ENCODE data around the gene NANOS1.
A peak's percentile ranks its signal among the peaks of the same experiment; 100 is the strongest.

Gene NANOS1

DNA sequence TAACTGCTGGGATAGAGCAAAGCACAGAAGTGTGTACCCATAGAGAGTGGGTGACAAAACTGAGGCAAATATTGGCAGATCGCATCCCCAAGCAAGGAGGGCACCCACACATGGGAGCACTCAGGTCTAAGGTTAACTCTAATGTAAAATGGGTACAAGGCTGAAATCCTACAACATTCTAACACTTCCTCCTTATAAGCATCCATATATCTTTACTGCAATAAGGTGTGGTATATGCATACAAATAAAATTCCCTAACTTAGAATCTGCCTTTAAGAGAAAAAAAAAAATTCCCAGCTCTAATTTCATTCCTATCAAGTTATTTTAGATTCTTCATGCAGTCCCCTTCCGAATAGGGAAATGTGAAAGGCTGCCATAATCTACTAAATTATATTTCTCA is 32.4 kb downstream of the NANOS1 start:
- no peak for DNase-seq

DNA sequence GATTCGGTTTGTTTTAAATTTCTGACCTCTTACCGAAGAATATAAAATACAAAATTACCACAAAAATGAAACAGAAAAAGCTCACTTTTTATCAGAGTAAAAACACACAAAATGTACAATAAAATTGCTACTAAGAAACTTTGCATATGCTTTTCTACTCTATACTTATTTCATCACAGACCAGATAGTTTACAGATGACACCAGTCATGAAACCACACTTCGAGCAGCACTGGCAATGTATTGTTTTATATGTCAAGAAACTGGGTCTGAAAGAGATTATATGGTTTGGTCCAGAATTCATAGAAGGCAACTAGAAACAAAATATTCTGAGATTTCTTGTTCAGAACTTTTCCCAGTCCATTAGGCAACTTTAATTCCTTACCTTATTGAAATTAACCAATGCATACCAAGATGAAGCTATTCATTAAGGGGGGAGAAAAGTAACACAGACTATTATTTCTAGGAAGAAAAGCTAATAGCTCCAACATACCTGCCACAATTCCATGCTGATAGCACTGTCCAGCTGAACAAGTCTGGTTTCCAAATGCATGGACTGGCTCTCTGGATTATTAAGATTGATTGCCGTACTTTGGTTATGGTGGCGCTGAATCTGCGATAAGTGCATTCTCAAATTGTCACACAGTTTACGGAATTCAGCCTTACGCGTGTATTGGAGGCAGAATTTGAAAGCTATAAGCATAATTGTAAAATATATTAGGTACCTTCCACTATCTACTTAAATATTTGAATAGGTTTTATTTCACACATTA is 41.1 kb downstream of the NANOS1 start:
- DNase-seq, result no peak

- DNase-seq, result no peak
These were observed 44.1 kb downstream of the NANOS1 start for GRCh38 chr10:119073584-119073983.

- DNase-seq, result no peak
These were observed 49.1 kb downstream of the NANOS1 start for GRCh38 chr10:119078422-119079179.

DNA sequence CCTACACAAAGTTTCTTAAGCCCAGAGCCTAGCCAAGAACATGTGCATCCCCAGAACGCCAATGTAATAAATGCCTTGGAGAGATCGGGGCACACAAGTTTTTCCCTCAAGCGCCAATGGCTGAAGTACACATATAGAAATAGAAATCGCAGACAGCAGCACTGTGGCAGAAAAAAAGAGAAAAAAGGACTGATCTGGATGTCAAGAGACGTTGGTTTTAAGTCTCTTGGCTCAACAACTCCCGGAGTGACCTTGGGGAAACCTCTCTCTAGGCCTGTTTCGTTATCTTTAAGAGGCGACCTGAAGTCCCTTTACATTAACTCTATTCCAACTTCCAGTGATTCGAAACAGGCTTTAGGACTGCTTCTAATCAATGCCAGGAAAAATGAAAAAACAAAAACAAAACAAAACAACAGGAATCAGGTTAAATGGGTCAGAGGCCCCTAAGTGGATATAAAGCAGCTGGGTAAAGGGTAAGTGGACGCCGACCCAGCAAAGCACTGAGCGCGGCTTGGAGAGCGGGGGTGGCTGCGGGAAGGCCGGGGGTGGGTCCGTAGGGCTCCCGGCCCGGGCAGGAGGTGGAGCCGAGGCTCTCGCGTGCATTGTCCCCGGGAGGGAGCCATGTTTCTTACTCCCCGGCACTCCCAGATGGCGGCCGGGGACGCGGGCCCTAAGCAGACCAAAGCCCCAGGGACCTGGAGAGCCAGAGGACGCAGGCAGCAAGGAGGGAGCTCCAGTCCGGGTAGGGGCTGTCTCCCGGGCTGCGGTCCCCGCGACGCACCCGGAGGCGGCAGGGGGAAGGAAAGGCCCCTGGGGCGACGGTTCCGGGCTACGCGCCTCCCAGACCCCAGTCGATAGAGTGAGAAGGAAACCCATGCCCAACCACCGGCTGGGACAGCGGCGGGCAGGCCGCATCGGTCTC is 50.3 kb downstream of the NANOS1 start:
- DNase-seq, result peak; percentile 28

DNA sequence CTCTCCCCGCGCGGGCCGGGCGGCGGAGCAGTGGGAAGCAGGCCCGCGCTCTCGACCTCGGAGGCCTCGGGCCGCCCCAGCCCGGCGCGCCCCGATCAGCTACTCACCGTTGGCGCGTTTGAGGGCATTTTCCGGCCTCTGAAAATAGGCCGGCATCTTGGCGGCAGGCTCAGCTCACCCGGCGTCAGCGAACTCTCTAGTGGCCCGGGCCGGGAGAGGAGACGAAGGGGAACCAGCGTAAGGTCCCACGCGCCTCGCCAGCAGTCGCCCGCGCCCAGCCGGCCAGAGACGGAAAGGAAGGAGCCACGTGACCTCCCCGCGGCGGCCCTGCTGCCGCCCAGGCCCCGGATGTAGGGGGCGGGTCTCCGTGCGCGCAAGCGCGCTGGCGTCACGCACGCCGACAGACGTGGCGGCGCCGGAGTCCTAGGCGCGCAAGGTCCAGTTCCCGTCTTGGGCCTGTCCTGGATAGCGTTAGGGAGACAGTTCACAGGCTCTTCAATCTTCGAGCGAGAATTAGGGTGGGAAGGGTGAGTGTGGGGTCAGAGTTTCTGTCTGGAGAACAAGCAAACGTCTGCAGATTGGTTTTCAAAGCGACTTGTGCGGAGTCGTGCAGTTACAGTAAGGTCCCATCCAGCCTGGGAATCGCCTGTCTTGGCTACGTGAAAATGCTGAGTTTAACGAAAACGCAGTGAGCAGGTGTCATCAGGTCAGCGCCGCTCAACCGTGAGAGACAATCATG is 51.2 kb downstream of the NANOS1 start, which contains the start of gene EIF3A:
Gene EIF3A (minus strand): TSS at position 297 of the 739 bp plus-strand sequence. CDS start 141 bp downstream, at position 156.
- peak; percentile 79 for DNase-seq
